ENCODE data around the gene MPLKIP.
"Not testable (repeated sequence)": the region's sequence is repeated elsewhere in the genome, so short reads cannot be mapped to it uniquely, and the experiment has no call there.

The MPLKIP gene

DNA sequence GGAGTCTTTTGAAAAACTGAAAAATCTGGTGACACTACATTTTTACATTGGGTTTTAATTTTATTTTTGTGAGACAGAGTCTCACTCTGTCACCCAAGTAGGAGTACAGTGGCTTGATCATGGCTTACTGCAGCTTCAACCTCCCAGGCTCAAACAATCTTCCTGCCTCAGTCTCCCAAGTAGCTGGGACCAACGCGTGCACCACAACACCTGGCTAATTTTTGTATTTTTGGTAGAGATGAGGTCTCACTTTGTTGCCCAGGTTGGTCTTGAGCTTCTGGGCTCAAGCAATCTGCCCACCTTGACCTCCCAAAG lies 11.5 kb downstream of the MPLKIP start:
- no peak for DNase-seq

GRCh38 chr7:40122100-40122939 lies 12.1 kb downstream of the MPLKIP start:
- DNase-seq = not testable (repeated sequence)

GRCh38 chr7:40120020-40120419 lies 14.4 kb downstream of the MPLKIP start:
- no peak for DNase-seq

- not testable (repeated sequence) for DNase-seq
Measured at GRCh38 chr7:40118201-40118600, 16.2 kb downstream of the MPLKIP start.

- DNase-seq = not testable (repeated sequence)
Measured at GRCh38 chr7:40117199-40117598, 17.2 kb downstream of the MPLKIP start.

- DNase-seq = no peak
Measured at GRCh38 chr7:40115936-40116335, 18.5 kb downstream of the MPLKIP start.

DNA sequence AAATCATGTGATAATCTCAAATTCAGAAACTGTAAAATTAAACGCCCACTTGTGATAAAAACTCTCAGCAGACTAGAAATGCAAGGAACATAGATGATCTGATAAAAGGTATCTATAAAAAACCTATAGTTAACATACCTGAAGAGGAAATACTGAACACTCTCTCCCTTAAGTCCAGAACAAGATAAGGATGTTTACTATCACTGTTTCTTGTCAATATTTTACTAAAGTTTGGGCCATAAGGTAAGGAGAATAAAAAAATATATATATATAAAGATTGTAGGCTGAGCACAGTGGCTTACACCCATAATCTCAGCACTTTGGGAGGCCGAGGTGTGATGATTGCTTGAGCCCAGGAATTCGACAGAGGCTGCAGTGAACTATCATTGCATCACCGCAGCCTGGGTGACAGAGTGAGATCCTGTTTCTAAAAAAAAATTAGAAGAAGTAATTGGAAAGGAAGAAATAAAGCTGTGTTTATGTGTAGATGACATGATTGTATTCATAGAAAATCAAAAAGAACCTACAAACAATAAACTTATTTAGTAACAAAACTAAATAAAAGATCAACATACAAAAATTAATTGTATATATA lies 28.4 kb downstream of the MPLKIP start:
- DNase-seq = no peak

- DNase-seq = no peak
Measured at GRCh38 chr7:40102897-40103296, 31.5 kb downstream of the MPLKIP start.

- DNase-seq = no peak
Measured at GRCh38 chr7:40101201-40101600, 33.2 kb downstream of the MPLKIP start.

- DNase-seq = no peak
Measured at GRCh38 chr7:40099837-40100236, 34.6 kb downstream of the MPLKIP start.

- no peak for DNase-seq
Measured at GRCh38 chr7:40098810-40099209, 35.6 kb downstream of the MPLKIP start.

DNA sequence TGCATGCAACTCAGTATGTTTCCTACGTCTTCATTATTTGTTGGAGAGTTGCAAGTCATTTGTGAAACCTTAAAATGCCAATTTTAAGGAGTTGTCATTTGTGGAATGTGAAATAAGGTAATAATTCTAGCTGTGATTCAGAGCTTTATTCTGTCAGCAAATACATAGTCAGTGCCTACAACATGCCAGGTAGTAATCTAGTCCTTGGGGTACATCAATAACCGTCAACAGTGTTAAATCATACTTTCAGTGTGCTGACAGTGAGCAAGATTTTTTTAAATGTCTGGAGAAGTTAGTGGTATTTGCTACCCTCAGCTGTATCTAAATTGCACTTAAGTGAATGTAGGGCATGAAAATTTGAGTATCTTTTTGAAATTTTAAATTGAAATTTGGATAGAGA lies 36.7 kb downstream of the MPLKIP start:
- DNase-seq = no peak

GRCh38 chr7:40095695-40096327 lies 38.6 kb downstream of the MPLKIP start:
- DNase-seq = no peak

DNA sequence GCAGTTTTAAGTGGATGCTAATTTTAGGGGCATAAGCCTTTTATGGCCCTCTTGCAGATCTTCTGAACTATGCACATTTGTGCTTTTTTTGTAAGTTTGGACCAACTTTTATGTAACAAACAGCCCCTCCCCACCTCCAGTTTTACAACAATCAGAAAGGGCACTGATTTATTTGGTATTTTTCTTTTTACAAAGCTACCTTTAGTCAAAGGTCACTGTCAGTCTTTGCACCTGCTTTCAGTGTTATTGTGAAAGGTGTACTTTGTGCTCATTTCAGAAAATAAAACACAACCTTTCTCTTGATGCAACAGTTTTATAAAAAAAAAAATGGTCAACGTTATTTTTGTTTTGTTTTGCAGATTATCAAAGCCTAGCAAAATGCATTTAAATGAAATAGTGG lies 39.2 kb downstream of the MPLKIP start:
- DNase-seq = no peak

- no peak for DNase-seq
Measured at GRCh38 chr7:40093631-40094350, 40.6 kb downstream of the MPLKIP start.

DNA sequence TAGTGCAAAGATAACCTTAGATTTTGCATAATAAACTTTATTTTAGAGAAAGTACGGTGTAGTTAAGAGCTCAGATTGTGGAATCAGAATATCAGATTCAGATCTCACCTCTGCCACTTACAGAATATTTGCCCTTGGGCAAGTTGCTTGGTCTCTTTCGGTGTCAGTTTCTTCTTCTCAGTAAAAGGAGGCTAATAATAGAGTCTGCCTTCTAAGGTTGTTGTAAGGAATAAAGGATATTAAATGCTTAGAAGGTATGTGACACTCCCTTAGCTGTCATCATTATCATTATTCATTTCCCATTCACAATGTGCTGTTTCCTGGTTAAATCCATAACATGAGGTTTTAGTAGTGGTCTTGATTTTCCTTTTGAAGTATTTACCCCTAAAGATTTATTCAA lies 42.2 kb downstream of the MPLKIP start:
- no peak for DNase-seq

DNA sequence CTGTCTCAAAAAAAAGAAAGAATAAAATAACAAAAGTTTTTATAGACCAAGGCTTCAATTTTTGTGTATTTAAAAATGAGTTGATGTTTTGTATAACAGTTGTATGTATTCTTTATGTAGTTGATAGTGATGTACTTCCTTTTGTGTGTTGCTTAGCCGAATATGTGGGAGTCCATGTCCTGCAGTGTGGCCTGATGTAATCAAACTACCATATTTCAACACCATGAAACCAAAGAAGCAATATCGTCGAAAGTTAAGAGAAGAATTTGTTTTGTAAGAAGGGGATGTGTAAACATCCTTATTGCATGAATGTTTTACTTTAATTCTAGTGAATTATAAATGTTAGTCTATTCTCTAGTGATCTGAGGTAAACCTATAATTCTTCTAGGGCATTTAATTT lies 56.6 kb downstream of the MPLKIP start:
- no peak for DNase-seq

Measured in DMS53 (cell line).